A673 (cell line): ENCODE data around the gene MIF.

Source experiments
- EZH2 ChIP-seq: fragments of 200-600 bp; sonication (generic); IDR thresholded peaks from 2 replicates; pipeline ENCODE4 v1.6.1; 2017; ENCODE audit warnings: borderline replicate concordance, low read depth, mild to moderate bottlenecking, mixed read lengths, antibody characterized with exemption, low read length; ENCODE audit not compliant: poor library complexity, severe bottlenecking
- TF ChIP-seq, protein P1 (sequence below): fragments of 300-800, 200-600 bp; sonication (generic); conservative IDR thresholded peaks from 2 replicates; pipeline ENCODE4 v1.5.1; 2017; ENCODE audit warnings: low read depth, mild to moderate bottlenecking, antibody characterized with exemption, low read length, moderate library complexity, mixed read lengths

DNA sequence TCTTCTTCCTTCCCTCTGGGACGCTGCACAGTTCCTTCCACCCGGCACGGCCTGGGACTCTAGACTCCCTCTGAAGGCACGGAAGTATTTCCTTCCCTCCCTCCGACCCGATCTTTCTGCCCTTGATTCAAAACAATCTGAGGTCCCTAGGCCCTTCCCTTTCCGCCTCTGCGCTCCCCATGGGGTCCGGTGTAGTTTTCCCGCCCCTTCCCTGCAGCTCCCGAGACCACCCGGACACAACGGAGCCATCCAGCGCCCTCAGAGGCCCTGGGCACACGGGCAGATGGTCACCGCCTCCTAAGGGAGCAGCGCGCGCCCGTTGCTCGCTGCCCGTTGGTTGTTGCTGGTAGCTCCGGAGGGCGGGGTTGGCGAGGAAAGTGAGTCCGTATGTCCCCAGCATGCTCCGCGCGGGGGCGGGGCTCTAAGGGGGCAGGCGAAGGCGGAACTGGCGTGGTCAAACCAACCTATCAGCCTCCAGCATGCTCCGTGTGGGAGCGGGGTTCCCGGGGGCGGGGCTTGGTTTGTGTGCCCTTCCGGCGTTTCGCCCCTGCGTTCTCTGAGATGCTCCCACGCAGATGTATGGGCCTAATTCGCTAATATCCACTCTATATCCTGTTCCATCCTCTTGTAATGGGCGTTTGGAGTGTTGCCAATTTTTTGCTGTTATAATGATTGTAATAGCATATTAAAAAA lies 19.6 kb downstream of the MIF start:
- TF ChIP-seq, protein P1, sequence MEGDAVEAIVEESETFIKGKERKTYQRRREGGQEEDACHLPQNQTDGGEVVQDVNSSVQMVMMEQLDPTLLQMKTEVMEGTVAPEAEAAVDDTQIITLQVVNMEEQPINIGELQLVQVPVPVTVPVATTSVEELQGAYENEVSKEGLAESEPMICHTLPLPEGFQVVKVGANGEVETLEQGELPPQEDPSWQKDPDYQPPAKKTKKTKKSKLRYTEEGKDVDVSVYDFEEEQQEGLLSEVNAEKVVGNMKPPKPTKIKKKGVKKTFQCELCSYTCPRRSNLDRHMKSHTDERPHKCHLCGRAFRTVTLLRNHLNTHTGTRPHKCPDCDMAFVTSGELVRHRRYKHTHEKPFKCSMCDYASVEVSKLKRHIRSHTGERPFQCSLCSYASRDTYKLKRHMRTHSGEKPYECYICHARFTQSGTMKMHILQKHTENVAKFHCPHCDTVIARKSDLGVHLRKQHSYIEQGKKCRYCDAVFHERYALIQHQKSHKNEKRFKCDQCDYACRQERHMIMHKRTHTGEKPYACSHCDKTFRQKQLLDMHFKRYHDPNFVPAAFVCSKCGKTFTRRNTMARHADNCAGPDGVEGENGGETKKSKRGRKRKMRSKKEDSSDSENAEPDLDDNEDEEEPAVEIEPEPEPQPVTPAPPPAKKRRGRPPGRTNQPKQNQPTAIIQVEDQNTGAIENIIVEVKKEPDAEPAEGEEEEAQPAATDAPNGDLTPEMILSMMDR = no peak
- TF ChIP-seq EZH2 = no peak
